A549 (cell line): ENCODE measurements around the gene BSDC1. TPM values are rescaled to one million over a fixed set of nuclear protein-coding genes. Genes with fewer than 3 reads are reported as not detected.
A peak's percentile ranks its signal among the peaks of the same experiment; 100 is the strongest.

Source experiments
- ATAC-seq, 2 experiments: fragments of 200-7000 bp in 1 of 2; fragments of >200 bp in 1 of 2; cut with Nextera tagmentation in 1 of 2; cut with Tn5 transposase in 1 of 2; 3 replicates each; pipeline versions ENCODE4 v1.8.0 to v1.9.1; 2018 to 2020; ENCODE audit warnings: mild to moderate bottlenecking in 1 of 2, moderate library complexity in 1 of 2
- CTCF ChIA-PET: fragments of 300-600 bp; sonication (Branson Sonifier 250); formaldehyde crosslinking; extraction: SDS; loops from one replicate; lab custom pipeline; 2021; ENCODE audit warnings: antibody characterized with exemption, inconsistent platforms; lab: Yijun Ruan, JAX
- POLR2A ChIA-PET: fragments of 350-600 bp; formaldehyde crosslinking; extraction: SDS; loops from one replicate; lab custom pipeline; 2021; ENCODE audit warnings: antibody characterized with exemption, inconsistent platforms; lab: Yijun Ruan, JAX
- DNase-seq, 2 experiments: peaks; one replicate each; pipeline versions ENCODE4 v3.0.0 to v3.0.0-alpha.2; 2011 to 2016; ENCODE audit warnings: low read depth in 1 of 2, low spot score in 1 of 2
- FAIRE-seq: peaks from 2 replicates; lab custom pipeline; 2011; peaks lifted over from hg19 to GRCh38; lab: Jason Lieb, UNC
- H3K27ac ChIP-seq, 2 experiments: fragments of >200 bp; sonication (Bioruptor Twin); formaldehyde crosslinking; 3 replicates each; pipeline ENCODE4 v1.5.1; 2016 to 2017
- H3K4me1 ChIP-seq: fragments of >200 bp; sonication (Bioruptor Twin); formaldehyde crosslinking; 3 replicates; pipeline ENCODE4 v1.6.1; 2016
- H3K4me2 ChIP-seq: fragments of >200 bp; sonication (Bioruptor Twin); formaldehyde crosslinking; 3 replicates; pipeline ENCODE4 v1.6.1; 2016
- H3K4me3 ChIP-seq: fragments of >200 bp; sonication (Bioruptor Twin); formaldehyde crosslinking; 3 replicates; pipeline ENCODE4 v1.5.1; 2016
- H3K9me3 ChIP-seq: fragments of >200 bp; sonication (Bioruptor Twin); formaldehyde crosslinking; 3 replicates; pipeline ENCODE4 v1.6.1; 2016
- BHLHE40 ChIP-seq: IDR thresholded peaks from 2 replicates; pipeline ENCODE4 v1.6.1; 2012; ENCODE audit warnings: low read depth, low read length, inconsistent platforms
- ESRRA ChIP-seq: fragments of 150-350 bp; IDR thresholded peaks from 2 replicates; pipeline ENCODE4 v1.6.1; 2014; ENCODE audit warnings: mild to moderate bottlenecking, low read length, borderline replicate concordance
- FOXS1 ChIP-seq: fragments of 250-450 bp; sonication (Bioruptor Pico); IDR thresholded peaks from 2 replicates; pipeline ENCODE4 v1.5.0; 2020; ENCODE audit warnings: mild to moderate bottlenecking, moderate library complexity
- HOXB5 ChIP-seq: fragments of 250-450 bp; sonication (Bioruptor Pico); IDR thresholded peaks from 2 replicates; pipeline ENCODE4 v1.5.0; 2020; ENCODE audit warnings: mild to moderate bottlenecking, moderate library complexity
- JUNB ChIP-seq: fragments of >200 bp; sonication (Bioruptor Twin); formaldehyde crosslinking; IDR thresholded peaks from 2 replicates; pipeline ENCODE4 v1.6.1; 2016
- KDM5A ChIP-seq: fragments of 200-600 bp; sonication (generic); IDR thresholded peaks from 2 replicates; pipeline ENCODE4 v1.6.1; 2016; ENCODE audit warnings: antibody characterized with exemption, mild to moderate bottlenecking
- MAFK ChIP-seq: fragments of 450-650 bp; IDR thresholded peaks from 2 replicates; pipeline ENCODE4 v1.6.1; 2014; ENCODE audit not compliant: partially characterized antibody
- MAZ ChIP-seq: fragments of 150-350 bp; IDR thresholded peaks from 2 replicates; pipeline ENCODE4 v1.6.1; 2014; ENCODE audit warnings: antibody characterized with exemption, low read depth, low read length, borderline replicate concordance
- MYC ChIP-seq: IDR thresholded peaks from 2 replicates; pipeline ENCODE4 v1.6.1; 2012; ENCODE audit warnings: mild to moderate bottlenecking, inconsistent platforms, low read length, improper control_type of control experiment, borderline replicate concordance
- NFE2L2 ChIP-seq: fragments of 150-350 bp; conservative IDR thresholded peaks from 2 replicates; pipeline ENCODE4 v1.6.1; 2014; ENCODE audit warnings: low read length
- POLR2A ChIP-seq: IDR thresholded peaks from 2 replicates; pipeline ENCODE4 v1.6.1; 2012; ENCODE audit warnings: mild to moderate bottlenecking, low read length
- POLR2AphosphoS2 ChIP-seq: conservative IDR thresholded peaks from 2 replicates; pipeline ENCODE4 v1.6.1; 2012; ENCODE audit warnings: low read length, improper control_type of control experiment, inconsistent platforms
- RAD21 ChIP-seq, 2 experiments: fragments of >200 bp in 1 of 2; sonication (Bioruptor Twin) in 1 of 2; formaldehyde crosslinking in 1 of 2; IDR thresholded peaks in 1 of 2; conservative IDR thresholded peaks in 1 of 2; 2 replicates in 1 of 2; 3 replicates in 1 of 2; pipeline ENCODE4 v1.6.1; 2012 to 2018; ENCODE audit warnings: inconsistent platforms in 1 of 2
- RARB ChIP-seq: fragments of 250-450 bp; sonication (Bioruptor Pico); IDR thresholded peaks from 2 replicates; pipeline ENCODE4 v1.8.0; 2021; ENCODE audit warnings: mild to moderate bottlenecking, moderate library complexity
- RCOR1 ChIP-seq: fragments of 150-350 bp; IDR thresholded peaks from 2 replicates; pipeline ENCODE4 v1.6.1; 2014; ENCODE audit warnings: antibody characterized with exemption, low read length, low read depth
- TFCP2L1 ChIP-seq: fragments of 250-450 bp; sonication (Bioruptor Pico); IDR thresholded peaks from 2 replicates; pipeline ENCODE4 v1.5.0; 2021; ENCODE audit warnings: mild to moderate bottlenecking
- TP53 ChIP-seq: fragments of 250-450 bp; sonication (Bioruptor Pico); IDR thresholded peaks from 2 replicates; pipeline ENCODE4 v1.5.0; 2021; ENCODE audit warnings: mild to moderate bottlenecking, moderate library complexity
- ZFP36 ChIP-seq: fragments of 450-650 bp; IDR thresholded peaks from 2 replicates; pipeline ENCODE4 v1.6.1; 2014; ENCODE audit warnings: borderline replicate concordance; ENCODE audit not compliant: partially characterized antibody
- WGBS: methylation state at CpG from one replicate; pipeline ENCODE4 v1.1.6; 2017; ENCODE audit errors: missing lambda C conversion rate; 5-methylcytosine and 5-hydroxymethylcytosine counted together
- polyA plus RNA-seq, 4 experiments: library from polyadenylated mRNA; depleted of rRNA in 3 of 4; stranded (reverse); fragments of >200 nt; fragmentation: RNase III in 1 of 4; extraction: RNeasy Plus Mini Kit Qiagen cat#74134 plus additional on column Dnase treatment in 1 of 4; gene quantifications; 2 replicates in 3 of 4; 3 replicates in 1 of 4; pipeline ENCODE4 v1.2.3, GENCODE V29; 2011 to 2017
- TF ChIP-seq, protein P1 (sequence below): fragments of >200 bp; sonication (Bioruptor Twin); formaldehyde crosslinking; IDR thresholded peaks from 2 replicates; pipeline ENCODE4 v1.6.1; 2016
- TF ChIP-seq, protein P2 (sequence below): IDR thresholded peaks from 2 replicates; pipeline ENCODE4 v1.6.1; 2012
- TF ChIP-seq, protein P3 (sequence below): IDR thresholded peaks from 2 replicates; pipeline ENCODE4 v1.6.1; 2012; ENCODE audit warnings: low read depth, borderline replicate concordance
- TF ChIP-seq, protein P4 (sequence below): fragments of 200-600 bp; sonication (generic); IDR thresholded peaks from 2 replicates; pipeline ENCODE4 v1.6.1; 2016; ENCODE audit warnings: antibody characterized with exemption, mild to moderate bottlenecking, moderate library complexity

Gene BSDC1
- polyA plus RNA-seq, 2 of the 4 experiments (the other 2 are of a cell fraction): 19.9 to 22.7 TPM

DNA sequence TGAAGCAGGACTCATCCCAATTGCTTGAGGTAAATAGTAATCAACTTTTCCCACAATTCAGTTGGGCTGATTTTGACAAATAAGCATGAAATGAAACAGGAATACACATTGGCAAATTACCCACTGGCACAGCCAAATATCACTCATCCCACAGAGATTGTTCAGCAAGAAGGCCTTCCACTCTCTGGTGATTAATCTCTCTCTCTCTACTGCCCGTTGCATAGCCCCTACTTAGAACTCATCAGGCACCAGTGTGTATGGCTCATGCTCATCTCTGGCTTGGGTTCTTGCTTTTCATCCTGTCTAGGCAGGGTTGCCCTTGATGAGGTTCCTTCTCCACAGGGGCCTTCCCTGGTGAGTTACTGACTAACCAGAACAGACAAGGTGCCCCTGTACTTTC, 1.1 kb downstream of the BSDC1 start (continued):
- TF ChIP-seq, protein P1, sequence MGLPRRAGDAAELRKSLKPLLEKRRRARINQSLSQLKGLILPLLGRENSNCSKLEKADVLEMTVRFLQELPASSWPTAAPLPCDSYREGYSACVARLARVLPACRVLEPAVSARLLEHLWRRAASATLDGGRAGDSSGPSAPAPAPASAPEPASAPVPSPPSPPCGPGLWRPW: no peak
- TF ChIP-seq RCOR1: no peak
- TF ChIP-seq, all 56 proteins: peak for 0

DNA sequence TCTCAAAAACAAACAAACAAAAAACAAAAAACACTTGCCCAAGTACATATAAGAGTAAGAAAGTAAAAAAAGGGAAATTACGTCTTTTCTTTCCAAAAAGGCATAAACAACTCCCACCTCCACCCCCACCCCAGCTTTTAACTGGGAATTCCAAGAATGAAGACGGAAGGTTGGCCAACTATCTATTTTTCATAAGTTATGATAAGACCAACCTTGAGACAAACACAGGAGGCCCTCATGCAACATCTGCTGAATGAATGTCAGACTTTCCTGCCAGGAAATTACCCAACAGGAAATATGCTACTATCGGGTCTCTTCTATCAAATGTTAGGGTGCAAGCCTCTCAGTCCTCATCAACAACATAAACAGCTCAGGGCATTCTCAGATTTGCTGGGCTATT, 1.9 kb downstream of the BSDC1 start:
- ChIA-PET CTCF (interaction anchor here (2.0 kb wide), 1 partner anchor 9 kb away, joined by 10 read pairs; no protein-coding TSS in a partner anchor), POLR2A (no interaction called here)
- ATAC-seq (no peak), FAIRE-seq (no peak), DNase-seq (no peak)
- no peaks in the 10 kb centered on the region for H3K9me3 ChIP-seq
- TF ChIP-seq POLR2A: no peak
- TF ChIP-seq RAD21 (conservative IDR thresholded peaks at IDR 0.05 in 1 of 2, IDR thresholded peaks at IDR 0.05 in 1 of 2): no peak
- no peak for TF ChIP-seq ZFP36
- TF ChIP-seq TFCP2L1 (CRISPR knock-in tag): no peak
- no peak for TF ChIP-seq ESRRA
- no peak for TF ChIP-seq TP53
- no peak for TF ChIP-seq BHLHE40
- no peak for TF ChIP-seq NFE2L2
- TF ChIP-seq, protein P2, sequence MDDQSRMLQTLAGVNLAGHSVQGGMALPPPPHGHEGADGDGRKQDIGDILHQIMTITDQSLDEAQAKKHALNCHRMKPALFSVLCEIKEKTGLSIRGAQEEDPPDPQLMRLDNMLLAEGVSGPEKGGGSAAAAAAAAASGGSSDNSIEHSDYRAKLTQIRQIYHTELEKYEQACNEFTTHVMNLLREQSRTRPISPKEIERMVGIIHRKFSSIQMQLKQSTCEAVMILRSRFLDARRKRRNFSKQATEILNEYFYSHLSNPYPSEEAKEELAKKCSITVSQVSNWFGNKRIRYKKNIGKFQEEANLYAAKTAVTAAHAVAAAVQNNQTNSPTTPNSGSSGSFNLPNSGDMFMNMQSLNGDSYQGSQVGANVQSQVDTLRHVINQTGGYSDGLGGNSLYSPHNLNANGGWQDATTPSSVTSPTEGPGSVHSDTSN: no peak
- TF ChIP-seq MYC: no peak
- no peak for TF ChIP-seq KDM5A
- no peak for TF ChIP-seq POLR2AphosphoS2
- TF ChIP-seq MAZ: no peak
- TF ChIP-seq, protein P3, sequence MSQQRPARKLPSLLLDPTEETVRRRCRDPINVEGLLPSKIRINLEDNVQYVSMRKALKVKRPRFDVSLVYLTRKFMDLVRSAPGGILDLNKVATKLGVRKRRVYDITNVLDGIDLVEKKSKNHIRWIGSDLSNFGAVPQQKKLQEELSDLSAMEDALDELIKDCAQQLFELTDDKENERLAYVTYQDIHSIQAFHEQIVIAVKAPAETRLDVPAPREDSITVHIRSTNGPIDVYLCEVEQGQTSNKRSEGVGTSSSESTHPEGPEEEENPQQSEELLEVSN: no peak
- TF ChIP-seq, protein P4, sequence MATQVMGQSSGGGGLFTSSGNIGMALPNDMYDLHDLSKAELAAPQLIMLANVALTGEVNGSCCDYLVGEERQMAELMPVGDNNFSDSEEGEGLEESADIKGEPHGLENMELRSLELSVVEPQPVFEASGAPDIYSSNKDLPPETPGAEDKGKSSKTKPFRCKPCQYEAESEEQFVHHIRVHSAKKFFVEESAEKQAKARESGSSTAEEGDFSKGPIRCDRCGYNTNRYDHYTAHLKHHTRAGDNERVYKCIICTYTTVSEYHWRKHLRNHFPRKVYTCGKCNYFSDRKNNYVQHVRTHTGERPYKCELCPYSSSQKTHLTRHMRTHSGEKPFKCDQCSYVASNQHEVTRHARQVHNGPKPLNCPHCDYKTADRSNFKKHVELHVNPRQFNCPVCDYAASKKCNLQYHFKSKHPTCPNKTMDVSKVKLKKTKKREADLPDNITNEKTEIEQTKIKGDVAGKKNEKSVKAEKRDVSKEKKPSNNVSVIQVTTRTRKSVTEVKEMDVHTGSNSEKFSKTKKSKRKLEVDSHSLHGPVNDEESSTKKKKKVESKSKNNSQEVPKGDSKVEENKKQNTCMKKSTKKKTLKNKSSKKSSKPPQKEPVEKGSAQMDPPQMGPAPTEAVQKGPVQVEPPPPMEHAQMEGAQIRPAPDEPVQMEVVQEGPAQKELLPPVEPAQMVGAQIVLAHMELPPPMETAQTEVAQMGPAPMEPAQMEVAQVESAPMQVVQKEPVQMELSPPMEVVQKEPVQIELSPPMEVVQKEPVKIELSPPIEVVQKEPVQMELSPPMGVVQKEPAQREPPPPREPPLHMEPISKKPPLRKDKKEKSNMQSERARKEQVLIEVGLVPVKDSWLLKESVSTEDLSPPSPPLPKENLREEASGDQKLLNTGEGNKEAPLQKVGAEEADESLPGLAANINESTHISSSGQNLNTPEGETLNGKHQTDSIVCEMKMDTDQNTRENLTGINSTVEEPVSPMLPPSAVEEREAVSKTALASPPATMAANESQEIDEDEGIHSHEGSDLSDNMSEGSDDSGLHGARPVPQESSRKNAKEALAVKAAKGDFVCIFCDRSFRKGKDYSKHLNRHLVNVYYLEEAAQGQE: no peak
- no peak for TF ChIP-seq FOXS1 (CRISPR knock-in tag)
- TF ChIP-seq MAFK: no peak
- TF ChIP-seq RARB (CRISPR knock-in tag): no peak
- no peak for TF ChIP-seq JUNB
- no peak for TF ChIP-seq HOXB5 (CRISPR knock-in tag)
- peaks cover 17% of the 10 kb centered on the region for H3K4me1 ChIP-seq
- no peak overlapping the region for H3K27ac ChIP-seq
- peak overlapping the region; percentile 79; the same call in 1 of the 3 replicates for H3K4me2 ChIP-seq
- H3K4me3 ChIP-seq: no peak overlapping the region
- 89% methylated on average over 3 of the region's 3 CpGs for WGBS
